ENCODE results near the gene HBB. TPM values are rescaled to one million over a fixed set of nuclear protein-coding genes. Genes with fewer than 3 reads are reported as not detected.

HBB gene
- total RNA-seq, 1 experiment from 2014 or later = not detected

DNA sequence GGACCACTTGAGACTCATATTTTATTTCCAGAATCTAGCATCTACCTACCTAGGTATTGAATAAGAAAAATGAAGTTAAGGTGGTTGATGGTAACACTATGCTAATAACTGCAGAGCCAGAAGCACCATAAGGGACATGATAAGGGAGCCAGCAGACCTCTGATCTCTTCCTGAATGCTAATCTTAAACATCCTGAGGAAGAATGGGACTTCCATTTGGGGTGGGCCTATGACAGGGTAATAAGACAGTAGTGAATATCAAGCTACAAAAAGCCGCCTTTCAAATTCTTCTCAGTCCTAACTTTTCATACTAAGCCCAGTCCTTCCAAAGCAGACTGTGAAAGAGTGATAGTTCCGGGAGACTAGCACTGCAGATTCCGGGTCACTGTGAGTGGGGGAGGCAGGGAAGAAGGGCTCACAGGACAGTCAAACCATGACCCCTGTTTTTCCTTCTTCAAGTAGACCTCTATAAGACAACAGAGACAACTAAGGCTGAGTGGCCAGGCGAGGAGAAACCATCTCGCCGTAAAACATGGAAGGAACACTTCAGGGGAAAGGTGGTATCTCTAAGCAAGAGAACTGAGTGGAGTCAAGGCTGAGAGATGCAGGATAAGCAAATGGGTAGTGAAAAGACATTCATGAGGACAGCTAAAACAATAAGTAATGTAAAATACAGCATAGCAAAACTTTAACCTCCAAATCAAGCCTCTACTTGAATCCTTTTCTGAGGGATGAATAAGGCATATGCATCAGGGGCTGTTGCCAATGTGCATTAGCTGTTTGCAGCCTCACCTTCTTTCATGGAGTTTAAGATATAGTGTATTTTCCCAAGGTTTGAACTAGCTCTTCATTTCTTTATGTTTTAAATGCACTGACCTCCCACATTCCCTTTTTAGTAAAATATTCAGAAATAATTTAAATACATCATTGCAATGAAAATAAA lies 2.1 kb downstream of the HBB start:
- H3K27ac ChIP-seq = no peak overlapping the region
- no peak for DNase-seq

DNA sequence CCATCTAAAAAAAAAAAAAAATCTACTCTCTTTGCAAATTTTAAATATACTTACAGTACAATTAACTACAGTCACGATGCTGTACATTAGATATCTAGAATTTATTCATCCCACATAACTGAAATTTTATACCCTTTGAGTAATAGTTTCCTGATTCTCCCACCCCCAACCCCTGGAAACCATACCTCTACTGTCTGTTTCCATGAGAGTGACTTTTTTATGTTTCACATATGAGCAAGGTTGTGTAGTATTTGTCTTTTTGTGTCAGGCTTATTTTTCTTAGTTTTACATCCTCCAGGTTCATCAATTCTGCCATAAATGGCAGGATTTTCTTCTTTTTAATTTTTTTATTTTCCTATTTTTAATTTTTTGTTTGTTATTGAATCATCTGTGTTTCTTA lies 3.2 kb downstream of the HBB start:
- Histone ChIP-seq H3K36me3 (no peaks in the 10 kb centered on the region), H3K4me3 (no peak overlapping the region), H3K27me3 (no peaks in the 10 kb centered on the region), H3K9me3 (replicated peaks) (no peaks in the 10 kb centered on the region), H3K4me1 (no peaks in the 10 kb centered on the region), H3K27ac (no peak overlapping the region)
- DNase-seq = no peak

More for the DNA sequence above, 2.1 kb downstream of the HBB start:
- Histone ChIP-seq H3K4me3 (no peak overlapping the region), H3K36me3 (no peaks in the 10 kb centered on the region), H3K9me3 (replicated peaks) (no peaks in the 10 kb centered on the region), H3K4me1 (no peaks in the 10 kb centered on the region), H3K27me3 (no peaks in the 10 kb centered on the region)

DNA sequence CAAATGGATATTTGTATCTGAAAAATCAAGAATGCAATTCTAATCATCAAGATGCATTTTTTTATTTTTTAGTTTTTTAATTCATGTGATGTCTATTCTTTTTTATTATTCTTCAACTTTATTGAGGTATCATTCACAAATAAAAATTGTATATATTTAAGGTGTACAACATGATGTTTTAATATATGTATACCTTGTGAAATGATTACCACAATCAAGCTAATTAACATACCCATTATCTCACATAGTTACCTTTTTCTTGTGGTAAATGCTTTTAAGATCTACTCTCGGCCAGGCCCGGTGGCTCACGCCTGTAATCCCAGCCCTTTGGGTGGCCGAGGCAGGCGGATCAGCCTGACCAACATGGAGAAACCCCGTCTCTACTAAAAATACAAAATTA lies 3.7 kb downstream of the HBB start:
- H3K9me3 ChIP-seq (replicated peaks) = no peaks in the 10 kb centered on the region
- no peak for DNase-seq
- H3K27me3 ChIP-seq = no peaks in the 10 kb centered on the region
- H3K4me1 ChIP-seq = no peaks in the 10 kb centered on the region
- no peak overlapping the region for H3K4me3 ChIP-seq
- no peak overlapping the region for H3K27ac ChIP-seq
- H3K36me3 ChIP-seq = no peaks in the 10 kb centered on the region

DNA sequence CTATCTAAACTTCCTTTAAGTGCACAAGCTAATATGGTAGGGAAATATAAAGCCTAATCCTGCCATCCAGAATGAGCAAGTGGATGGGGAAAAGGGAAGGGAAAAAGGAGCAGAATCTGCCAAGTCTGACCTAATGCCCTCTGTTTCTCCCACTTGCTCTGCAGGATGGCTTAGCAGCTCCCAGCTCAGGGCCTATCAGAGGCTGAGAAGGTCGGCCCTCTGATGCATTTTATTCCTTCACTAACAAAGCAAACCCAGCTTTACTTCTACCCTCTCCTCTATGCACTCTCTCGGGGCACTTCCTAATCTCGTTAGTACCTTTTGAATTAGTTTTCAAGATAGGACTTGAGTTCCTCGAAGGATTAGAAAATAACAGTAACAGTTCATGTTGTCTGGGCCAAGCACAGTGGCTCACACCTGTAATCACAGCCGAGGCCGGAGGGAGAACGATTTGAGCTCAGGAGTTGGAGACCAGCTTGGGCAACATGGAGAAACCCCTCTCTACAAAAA lies 16.4 kb downstream of the HBB start:
- Histone ChIP-seq H3K36me3 (no peaks in the 10 kb centered on the region), H3K27me3 (no peaks in the 10 kb centered on the region; the same call in 1 of the 2 replicates), H3K4me3 (no peak overlapping the region), H3K27ac (no peak overlapping the region), H3K9me3 (replicated peaks) (no peaks in the 10 kb centered on the region), H3K4me1 (no peaks in the 10 kb centered on the region)
- DNase-seq = no peak

DNA sequence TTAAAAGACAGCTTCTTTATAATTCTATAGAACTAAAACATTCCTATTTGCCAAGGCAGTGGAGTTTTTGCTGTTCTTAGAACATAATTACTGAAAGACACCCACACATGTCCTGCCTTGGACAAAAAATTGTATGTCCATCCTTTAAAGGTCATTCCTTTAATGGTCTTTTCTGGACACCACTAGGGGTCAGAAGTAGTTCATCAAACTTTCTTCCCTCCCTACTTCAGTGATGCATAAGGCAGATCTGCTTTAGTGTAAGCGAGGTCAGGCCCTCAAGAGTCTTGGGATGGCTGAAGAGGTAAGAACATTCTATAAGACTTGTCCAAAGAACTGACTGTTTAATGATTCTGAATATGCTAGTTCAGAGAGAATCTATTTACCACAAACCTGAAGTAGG lies 22.1 kb downstream of the HBB start:
- peak; percentile 3 to 54 for DNase-seq
- H3K4me1 ChIP-seq = no peaks in the 10 kb centered on the region
- H3K27me3 ChIP-seq = no peaks in the 10 kb centered on the region; the same call in 1 of the 2 replicates
- H3K27ac ChIP-seq = no peak overlapping the region
- H3K9me3 ChIP-seq (replicated peaks) = no peaks in the 10 kb centered on the region
- no peak overlapping the region for H3K4me3 ChIP-seq
- H3K36me3 ChIP-seq = no peaks in the 10 kb centered on the region

DNA sequence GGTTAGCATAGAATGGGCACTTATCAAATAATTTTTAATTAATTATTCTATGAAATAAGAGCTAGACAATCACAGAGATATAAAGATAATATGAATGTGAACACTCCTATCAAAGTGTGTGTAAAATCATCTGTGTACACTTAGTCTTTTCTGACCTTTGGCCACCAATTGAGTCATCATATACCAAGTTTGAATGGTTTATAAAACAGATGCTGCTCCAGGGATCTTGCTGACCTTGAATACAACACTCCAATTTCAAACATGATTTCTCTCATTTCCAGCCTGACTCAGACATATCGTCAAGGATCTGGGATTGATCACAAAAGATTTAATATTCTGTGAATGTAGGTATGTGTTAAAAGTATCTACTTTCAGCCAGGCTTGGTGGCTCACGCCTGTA lies 23.5 kb downstream of the HBB start:
- no peaks in the 10 kb centered on the region for H3K9me3 ChIP-seq (replicated peaks)
- H3K27ac ChIP-seq = no peak overlapping the region
- DNase-seq = no peak
- peaks cover 3% of the 10 kb centered on the region; the same call in 1 of the 2 replicates for H3K27me3 ChIP-seq
- H3K36me3 ChIP-seq = no peaks in the 10 kb centered on the region
- no peaks in the 10 kb centered on the region for H3K4me1 ChIP-seq
- H3K4me3 ChIP-seq = no peak overlapping the region

DNA sequence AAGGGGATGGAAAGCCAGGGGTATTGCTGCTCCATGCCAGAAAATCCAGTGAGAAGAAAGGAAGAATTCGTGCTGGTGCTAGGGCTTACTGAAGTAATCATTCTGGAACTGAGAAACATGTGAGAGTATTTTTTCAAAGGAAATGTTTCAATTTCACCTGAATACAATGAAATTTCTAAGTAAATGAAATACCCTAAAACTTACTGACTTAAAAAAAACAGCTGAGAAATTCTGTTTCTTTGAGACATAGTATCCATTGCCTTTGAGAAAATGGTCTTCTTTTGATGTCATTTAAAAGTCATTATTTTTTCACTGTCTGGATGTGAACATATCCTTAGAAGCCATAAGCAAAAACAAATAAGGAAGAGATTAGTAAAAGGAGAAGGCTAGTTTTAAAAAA lies 26.3 kb downstream of the HBB start, which contains the start of gene OR51V1:
TSS of gene OR51V1 (minus strand) at position 101 of the 400 bp plus-strand sequence. CDS start at position 101, 0 bp downstream.
- H3K27ac ChIP-seq = no peak within 1 kb of the TSS
- no peaks in the 10 kb centered on the region for H3K4me1 ChIP-seq
- peaks cover 4% of the 10 kb centered on the region; the same call in 1 of the 2 replicates for H3K27me3 ChIP-seq
- no peaks in the 10 kb centered on the region for H3K36me3 ChIP-seq
- DNase-seq = no peak
- H3K9me3 ChIP-seq (replicated peaks) = no peaks in the 10 kb centered on the region
- H3K4me3 ChIP-seq = no peak within 1 kb of the TSS

DNA sequence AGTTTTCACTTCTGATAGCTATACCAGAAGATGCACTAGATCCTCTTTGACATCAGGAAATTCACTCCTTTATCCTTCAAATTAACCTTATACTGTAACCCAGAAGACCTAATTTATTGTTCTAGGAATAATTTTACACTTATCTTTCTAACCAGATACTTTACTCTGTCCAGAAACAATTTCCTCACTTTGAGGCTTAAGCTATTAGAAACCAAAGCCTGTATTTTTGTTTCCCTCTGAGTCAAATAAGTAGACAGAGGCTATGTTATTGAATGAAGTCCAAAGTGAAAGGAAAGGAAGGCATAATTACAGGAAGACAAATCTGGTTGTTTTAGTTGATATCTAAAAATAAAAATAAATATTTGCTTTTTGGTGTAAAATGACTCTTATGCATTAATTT lies 28.6 kb downstream of the HBB start:
- no peaks in the 10 kb centered on the region for H3K36me3 ChIP-seq
- no peaks in the 10 kb centered on the region for H3K4me1 ChIP-seq
- no peak overlapping the region for H3K27ac ChIP-seq
- peaks cover 4% of the 10 kb centered on the region; the same call in 1 of the 2 replicates for H3K27me3 ChIP-seq
- DNase-seq = no peak
- no peaks in the 10 kb centered on the region for H3K9me3 ChIP-seq (replicated peaks)
- H3K4me3 ChIP-seq = no peak overlapping the region

DNA sequence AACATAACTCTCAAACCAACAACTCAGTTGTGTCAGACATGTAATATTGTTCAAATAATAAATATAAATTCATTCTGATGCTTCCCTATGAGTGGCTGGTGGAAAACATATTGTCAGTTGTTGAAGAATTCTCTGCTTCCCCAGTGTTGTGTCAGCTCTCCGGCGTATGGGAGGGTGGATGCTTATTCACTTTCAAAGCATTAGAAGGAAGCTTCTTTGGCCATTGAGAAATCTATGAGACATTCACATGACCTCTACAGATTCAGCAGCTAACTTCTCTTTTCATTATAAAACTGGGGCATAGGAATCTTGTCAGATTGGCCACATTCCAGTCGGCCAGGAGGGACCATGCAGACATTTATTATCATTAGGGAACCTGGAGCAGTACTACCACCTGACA lies 29.3 kb downstream of the HBB start:
- peaks cover 4% of the 10 kb centered on the region; the same call in 1 of the 2 replicates for H3K27me3 ChIP-seq

DNA sequence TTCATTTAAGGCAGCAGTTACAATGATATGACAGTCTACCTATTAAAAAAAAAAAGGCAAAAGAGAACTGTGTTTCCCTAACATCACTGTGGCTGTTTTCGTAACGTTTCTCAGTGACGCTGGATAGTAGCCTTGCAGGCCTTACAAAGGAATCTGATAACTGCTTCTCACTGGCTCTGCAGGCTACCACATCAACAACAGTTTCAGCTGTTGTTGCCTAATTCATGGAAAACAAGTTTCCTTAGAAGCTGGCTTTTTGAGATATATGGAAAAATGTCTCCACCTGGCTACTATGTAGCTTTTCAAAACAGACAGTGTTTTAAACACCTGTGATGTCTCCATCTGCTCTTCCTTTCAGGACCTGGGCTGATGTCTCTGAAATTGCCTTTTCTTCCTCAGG lies 30.1 kb downstream of the HBB start:
- Histone ChIP-seq H3K27ac (no peak overlapping the region), H3K36me3 (no peaks in the 10 kb centered on the region), H3K27me3 (peaks cover 4% of the 10 kb centered on the region; the same call in 1 of the 2 replicates), H3K4me1 (no peaks in the 10 kb centered on the region), H3K4me3 (no peak overlapping the region), H3K9me3 (replicated peaks) (no peaks in the 10 kb centered on the region)
- no peak for DNase-seq

More for the DNA sequence above, 29.3 kb downstream of the HBB start:
- Histone ChIP-seq H3K4me3 (no peak overlapping the region), H3K9me3 (replicated peaks) (no peaks in the 10 kb centered on the region), H3K27ac (no peak overlapping the region), H3K4me1 (no peaks in the 10 kb centered on the region), H3K36me3 (no peaks in the 10 kb centered on the region)
- no peak for DNase-seq

DNA sequence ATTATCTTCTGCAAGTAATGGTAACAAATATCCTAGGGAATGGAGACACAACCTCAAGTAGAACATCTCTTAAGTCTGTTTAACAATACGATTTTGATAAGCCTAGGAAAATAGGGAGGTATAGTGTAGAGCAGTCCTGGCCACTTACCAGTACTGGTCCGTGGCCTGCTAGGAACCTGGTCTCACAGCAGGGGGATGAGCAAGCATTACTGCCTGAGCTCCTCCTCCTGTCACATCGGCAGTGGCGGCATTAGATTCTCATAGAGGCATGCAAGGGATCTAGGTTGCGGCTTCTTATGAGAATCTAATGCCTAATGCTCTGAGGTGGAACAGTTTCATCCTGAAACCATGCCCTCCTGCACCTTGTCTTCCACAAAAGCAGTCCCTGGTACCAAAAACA lies 30.8 kb downstream of the HBB start:
- Histone ChIP-seq H3K36me3 (no peaks in the 10 kb centered on the region), H3K4me3 (no peak overlapping the region), H3K27me3 (peaks cover 4% of the 10 kb centered on the region; the same call in 1 of the 2 replicates), H3K4me1 (no peaks in the 10 kb centered on the region), H3K27ac (no peak overlapping the region), H3K9me3 (replicated peaks) (no peaks in the 10 kb centered on the region)
- no peak for DNase-seq

DNA sequence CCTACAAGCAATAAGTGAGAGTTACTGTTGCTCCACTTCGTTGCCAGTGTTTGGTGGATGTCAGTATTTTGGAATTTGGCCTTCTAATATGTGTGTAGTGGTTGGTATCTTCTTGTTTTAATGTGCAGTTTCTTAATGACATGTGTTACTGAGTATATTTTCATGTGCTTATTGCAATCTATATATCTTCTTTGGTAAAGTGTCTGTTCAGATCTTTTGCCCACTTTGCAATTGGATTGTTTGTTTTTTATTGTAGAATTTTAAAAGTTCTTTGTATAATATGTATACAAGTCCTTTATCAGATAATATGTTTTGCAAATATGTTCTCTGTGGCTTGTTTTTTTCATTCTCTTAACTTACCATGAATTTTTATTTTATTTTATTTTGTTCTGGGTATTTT lies 34.1 kb downstream of the HBB start:
- no peaks in the 10 kb centered on the region for H3K4me1 ChIP-seq
- H3K36me3 ChIP-seq = no peaks in the 10 kb centered on the region
- H3K27me3 ChIP-seq = no peaks in the 10 kb centered on the region
- DNase-seq = no peak
- no peak overlapping the region for H3K4me3 ChIP-seq
- H3K9me3 ChIP-seq (replicated peaks) = no peaks in the 10 kb centered on the region
- no peak overlapping the region for H3K27ac ChIP-seq

DNA sequence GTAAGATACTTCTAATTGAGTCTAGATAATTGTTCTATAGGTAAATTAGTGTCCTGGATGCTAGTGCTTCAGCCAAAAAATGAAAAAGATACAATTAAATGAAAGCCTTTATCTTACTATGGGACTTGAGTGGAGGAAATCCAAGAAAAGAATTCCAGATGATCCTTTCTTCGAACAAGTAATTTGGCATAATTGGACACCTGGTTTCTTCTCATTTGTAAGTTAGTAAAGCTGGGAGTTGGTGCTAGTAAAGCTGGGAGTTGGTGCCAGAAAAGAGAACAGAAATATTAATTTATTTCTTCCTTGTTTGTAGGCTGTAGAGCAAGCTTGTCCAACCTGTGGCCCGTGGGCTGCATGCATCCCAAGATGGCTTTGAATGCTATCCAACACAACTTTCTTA lies 38.7 kb downstream of the HBB start:
- no peak overlapping the region for H3K4me3 ChIP-seq
- H3K27ac ChIP-seq = no peak overlapping the region
- DNase-seq = no peak
- H3K4me1 ChIP-seq = no peaks in the 10 kb centered on the region
- H3K27me3 ChIP-seq = no peaks in the 10 kb centered on the region
- no peaks in the 10 kb centered on the region for H3K36me3 ChIP-seq
- H3K9me3 ChIP-seq (replicated peaks) = no peaks in the 10 kb centered on the region

DNA sequence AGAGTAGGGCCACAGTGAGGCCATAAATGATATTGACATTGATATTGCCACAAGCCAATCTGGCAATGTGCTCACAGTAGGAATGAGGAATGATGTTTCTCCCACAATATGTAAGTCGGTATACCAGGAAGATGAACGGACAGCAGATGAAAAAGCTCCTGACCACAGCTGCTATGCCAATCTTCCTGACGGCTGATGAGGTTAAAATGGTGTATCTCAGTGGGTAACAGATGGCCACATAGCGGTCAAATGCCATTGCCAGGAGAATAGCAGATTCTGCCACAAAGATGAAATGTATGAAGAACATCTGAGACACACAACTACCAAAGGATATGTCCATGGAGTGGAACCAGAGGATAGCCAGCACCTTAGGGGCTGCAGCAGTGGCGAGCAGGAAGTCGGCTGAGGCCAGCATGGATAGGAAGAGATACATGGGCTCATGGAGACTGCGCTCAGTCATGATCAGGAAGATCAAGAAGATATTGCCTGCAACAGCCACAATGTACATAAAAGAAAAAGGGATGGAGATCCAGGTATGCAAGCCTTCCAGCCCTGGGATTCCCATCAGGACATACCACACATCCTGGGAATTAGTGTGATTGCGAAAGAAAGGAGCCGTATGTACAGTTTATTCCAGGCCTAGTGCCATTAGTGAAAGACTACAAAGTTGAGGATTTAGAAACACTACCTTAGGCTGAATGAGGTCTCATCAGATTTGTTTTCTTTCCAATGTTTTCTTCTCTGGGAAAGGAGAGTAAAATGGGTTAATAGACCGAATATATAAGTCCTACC lies 48.6 kb downstream of the HBB start:
- no peaks in the 10 kb centered on the region for H3K27me3 ChIP-seq
- no peaks in the 10 kb centered on the region for H3K9me3 ChIP-seq (replicated peaks)
- no peaks in the 10 kb centered on the region for H3K4me1 ChIP-seq
- DNase-seq = peak in 1 of 2 experiments; percentile 3
- no peak overlapping the region for H3K27ac ChIP-seq
- H3K4me3 ChIP-seq = no peak overlapping the region
- no peaks in the 10 kb centered on the region for H3K36me3 ChIP-seq

Measured in SJCRH30 (cell line).